Neuronal stem cell (in vitro differentiated cells): ENCODE measurements around the gene TRIM41.

ENCODE experiments used
- DNase-seq: peaks from one replicate; pipeline ENCODE4 v3.0.0-alpha.2; 2013; ENCODE audit warnings: low spot score
- H2AFZ ChIP-seq: one replicate; pipeline ENCODE4 v1.6.1; 2013; ENCODE audit warnings: mild to moderate bottlenecking, low read length, inconsistent platforms
- H2AK5ac ChIP-seq: 2 replicates; pipeline ENCODE4 v1.6.1; 2013; ENCODE audit warnings: low read depth, mild to moderate bottlenecking, inconsistent platforms, low read length, moderate library complexity, mixed read lengths
- H2BK120ac ChIP-seq: 2 replicates; pipeline ENCODE4 v1.6.1; 2013; ENCODE audit warnings: low read depth, mild to moderate bottlenecking, inconsistent platforms, low read length, moderate library complexity, mixed read lengths
- H2BK12ac ChIP-seq: one replicate; pipeline ENCODE4 v1.6.1; 2013; ENCODE audit warnings: low read length, inconsistent platforms
- H2BK15ac ChIP-seq: 2 replicates; pipeline ENCODE4 v1.6.1; 2013; ENCODE audit warnings: mild to moderate bottlenecking, low read length, inconsistent platforms, mixed read lengths
- H2BK5ac ChIP-seq: one replicate; pipeline ENCODE4 v1.6.1; 2013; ENCODE audit warnings: inconsistent platforms, mild to moderate bottlenecking, low read length, moderate library complexity
- H3K14ac ChIP-seq: one replicate; pipeline ENCODE4 v1.6.1; 2013; ENCODE audit warnings: low read length, inconsistent platforms
- H3K18ac ChIP-seq: 2 replicates; pipeline ENCODE4 v1.6.1; 2013; ENCODE audit warnings: low read length, inconsistent platforms
- H3K23ac ChIP-seq: 2 replicates; pipeline ENCODE4 v1.6.1; 2013; ENCODE audit warnings: low read depth, mild to moderate bottlenecking, mixed read lengths, low read length, inconsistent platforms; ENCODE audit not compliant: poor library complexity
- H3K27ac ChIP-seq: replicated peaks from 3 replicates; pipeline ENCODE4 v1.5.1; 2013; ENCODE audit warnings: low read length, inconsistent platforms
- H3K27me3 ChIP-seq, 3 experiments: 2 replicates each; pipeline ENCODE4 v1.6.1; 2013; ENCODE audit warnings: low read length in 3 of 3, mild to moderate bottlenecking in 2 of 3, inconsistent platforms in 1 of 3, low read depth in 1 of 3, mixed read lengths in 1 of 3, moderate library complexity in 1 of 3; ENCODE audit not compliant: control insufficient read depth in 3 of 3, insufficient read depth in 3 of 3
- H3K36me3 ChIP-seq, 2 donors: replicated peaks in 1 of 2; 2 replicates each; pipeline ENCODE4 v1.6.1; 2013; ENCODE audit warnings: low read length in 2 of 2; ENCODE audit not compliant: control insufficient read depth in 2 of 2, insufficient read depth in 2 of 2
- H3K4ac ChIP-seq: 2 replicates; pipeline ENCODE4 v1.6.1; 2013; ENCODE audit warnings: inconsistent platforms, mild to moderate bottlenecking, low read length, moderate library complexity
- H3K4me1 ChIP-seq, 2 donors: 1 replicate in 1 of 2; 2 replicates in 1 of 2; pipeline ENCODE4 v1.6.1; 2013; ENCODE audit warnings: low read length in 2 of 2, low read depth in 1 of 2; ENCODE audit not compliant: control insufficient read depth in 2 of 2, insufficient read depth in 1 of 2
- H3K4me2 ChIP-seq: one replicate; pipeline ENCODE4 v1.6.1; 2013; ENCODE audit warnings: mild to moderate bottlenecking, low read length, inconsistent platforms; ENCODE audit not compliant: insufficient read depth, poor library complexity, severe bottlenecking
- H3K4me3 ChIP-seq, 2 donors: 2 replicates each; pipeline ENCODE4 v1.5.1; 2013; ENCODE audit warnings: low read length in 2 of 2, mild to moderate bottlenecking in 2 of 2, inconsistent platforms in 1 of 2, moderate library complexity in 1 of 2
- H3K79me1 ChIP-seq: one replicate; pipeline ENCODE4 v1.6.1; 2013; ENCODE audit warnings: low read depth, mild to moderate bottlenecking, inconsistent platforms, low read length, moderate library complexity
- H3K9ac ChIP-seq: one replicate; pipeline ENCODE4 v1.6.1; 2013; ENCODE audit warnings: mild to moderate bottlenecking, low read depth, low read length, inconsistent platforms; ENCODE audit not compliant: poor library complexity
- H3K9me3 ChIP-seq, 2 donors: replicated peaks in 1 of 2; 2 replicates each; pipeline versions ENCODE3 to v1.6.1; 2013; ENCODE audit warnings: low read length in 2 of 2, mild to moderate bottlenecking in 2 of 2, inconsistent platforms in 1 of 2, low read depth in 1 of 2, mixed read lengths in 1 of 2, moderate library complexity in 1 of 2; ENCODE audit not compliant: control insufficient read depth in 2 of 2, insufficient read depth in 1 of 2
- H4K8ac ChIP-seq: one replicate; pipeline ENCODE4 v1.6.1; 2013; ENCODE audit warnings: low read depth, mild to moderate bottlenecking, inconsistent platforms, low read length, moderate library complexity
- H4K91ac ChIP-seq: one replicate; pipeline ENCODE4 v1.6.1; 2013; ENCODE audit warnings: low read length, low read depth, mild to moderate bottlenecking, inconsistent platforms; ENCODE audit not compliant: poor library complexity
- WGBS, 2 donors: extraction: QIAGEN DNeasy Blood & Tissue Kit; methylation state at CpG; one replicate each; pipeline ENCODE4 v1.1.7; 2013; ENCODE audit warnings: missing lambda C conversion rate in 2 of 2, mixed read lengths in 1 of 2; ENCODE audit not compliant: insufficient read length in 2 of 2, insufficient replicate concordance in 1 of 2; ENCODE audit errors: extremely low coverage in 2 of 2; 5-methylcytosine and 5-hydroxymethylcytosine counted together

Gene TRIM41

DNA sequence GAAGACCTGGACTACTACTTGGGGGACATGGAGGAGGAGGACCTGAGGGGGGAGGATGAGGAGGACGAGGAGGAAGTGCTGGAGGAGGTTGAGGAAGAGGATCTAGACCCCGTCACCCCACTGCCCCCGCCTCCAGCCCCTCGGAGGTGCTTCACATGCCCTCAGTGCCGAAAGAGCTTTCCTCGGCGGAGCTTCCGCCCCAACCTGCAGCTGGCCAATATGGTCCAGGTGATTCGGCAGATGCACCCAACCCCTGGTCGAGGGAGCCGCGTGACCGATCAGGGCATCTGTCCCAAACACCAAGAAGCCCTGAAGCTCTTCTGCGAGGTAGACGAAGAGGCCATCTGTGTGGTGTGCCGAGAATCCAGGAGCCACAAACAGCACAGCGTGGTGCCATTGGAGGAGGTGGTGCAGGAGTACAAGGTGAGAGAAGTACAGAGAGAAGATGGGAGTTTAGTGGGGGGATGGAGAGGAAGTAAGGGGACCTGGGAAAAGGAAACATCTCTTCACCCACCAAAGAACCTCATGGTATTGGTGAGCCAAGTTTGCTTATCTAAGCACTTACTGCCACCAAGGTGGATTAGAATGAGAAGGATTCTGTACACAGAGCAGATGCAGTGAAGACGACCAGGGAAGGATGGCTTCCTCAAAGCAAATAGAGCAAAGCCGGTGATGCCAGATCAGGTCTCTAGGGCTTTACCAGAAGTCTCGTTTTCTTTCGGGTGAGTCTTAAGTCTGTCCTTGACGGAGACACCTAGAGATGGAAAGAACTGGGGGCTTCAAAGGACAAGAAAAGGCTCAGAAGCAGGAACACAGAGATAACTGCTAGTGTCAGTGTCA is 1.5 kb downstream of the TRIM41 start:
- Histone ChIP-seq H4K8ac (peak overlapping the region; percentile 1), H3K4me1 (peaks cover 6 to 13% of the 10 kb centered on the region in 2 donors), H2AK5ac (peak overlapping the region; percentile 94), H3K36me3 (peaks cover 10 to 47% of the 10 kb centered on the region in 2 donors), H3K27me3 (no peaks in the 10 kb centered on the region), H2BK15ac (no peak overlapping the region), H3K9ac (peak overlapping the region; percentile 87), H2BK12ac (no peak overlapping the region), H3K9me3 (no peaks in the 10 kb centered on the region), H3K23ac (peak overlapping the region; percentile 4), H3K4me3 (peak overlapping the region; percentile 91 to 96), H3K18ac (peak overlapping the region; percentile 66), H3K27ac (no peak overlapping the region), H3K4me2 (peak overlapping the region; percentile 78), H3K79me1 (peaks cover 8% of the 10 kb centered on the region), H3K4ac (no peak overlapping the region), H2BK120ac (no peak overlapping the region), H4K91ac (no peak overlapping the region), H2AFZ (peak overlapping the region; percentile 96), H2BK5ac (peak overlapping the region; percentile 59), H3K14ac (no peak overlapping the region)
- no peak for DNase-seq
- no CpG with 5 or more reads among the region's 22 CpGs for WGBS, 2 donors

- no CpG with 5 or more reads among the region's 13 CpGs for WGBS, 2 donors
- Histone ChIP-seq H2BK120ac (no peak overlapping the region), H3K79me1 (peaks cover 11% of the 10 kb centered on the region), H3K9ac (no peak overlapping the region), H3K9me3 (no peaks in the 10 kb centered on the region), H2AK5ac (no peak overlapping the region), H2AFZ (no peak overlapping the region), H4K91ac (no peak overlapping the region), H2BK12ac (no peak overlapping the region), H3K23ac (no peak overlapping the region), H3K27me3 (no peaks in the 10 kb centered on the region), H3K18ac (no peak overlapping the region), H3K4me2 (no peak overlapping the region), H3K14ac (no peak overlapping the region), H3K27ac (no peak overlapping the region), H2BK5ac (no peak overlapping the region), H4K8ac (no peak overlapping the region), H3K4me1 (peaks cover 0 to 1% of the 10 kb centered on the region in 2 donors), H3K4me3 (no peak overlapping the region), H3K36me3 (peaks cover 35 to 92% of the 10 kb centered on the region in 2 donors), H2BK15ac (no peak overlapping the region), H3K4ac (no peak overlapping the region)
- DNase-seq: no peak
These were observed 6.9 kb downstream of the TRIM41 start for GRCh38 chr5:181229996-181230395.

DNA sequence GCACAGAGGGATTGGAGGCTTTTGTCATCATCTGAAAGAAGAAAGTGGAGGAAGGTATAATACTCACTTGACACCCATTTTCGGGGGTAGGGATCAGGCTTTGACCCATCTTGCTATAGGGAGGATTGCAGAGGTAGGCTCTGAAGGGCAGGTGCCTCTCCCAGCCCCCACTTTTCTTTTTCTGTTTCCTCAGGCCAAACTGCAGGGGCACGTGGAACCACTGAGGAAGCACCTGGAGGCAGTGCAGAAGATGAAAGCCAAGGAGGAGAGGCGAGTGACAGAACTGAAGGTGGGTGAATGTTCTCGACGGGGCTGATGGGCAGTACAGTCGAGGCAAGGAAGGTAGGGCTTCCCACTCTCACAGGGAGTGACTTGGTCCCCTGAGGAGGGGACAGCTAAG is 7.5 kb downstream of the TRIM41 start:
- no peak overlapping the region for H2BK12ac ChIP-seq
- no peak overlapping the region for H3K27ac ChIP-seq
- H3K4me3 ChIP-seq: no peak overlapping the region
- H3K27me3 ChIP-seq: no peaks in the 10 kb centered on the region
- H3K18ac ChIP-seq: no peak overlapping the region
- peaks cover 35 to 92% of the 10 kb centered on the region in 2 donors for H3K36me3 ChIP-seq
- no CpG with 5 or more reads among the region's 6 CpGs for WGBS, 2 donors
- no peak overlapping the region for H2AFZ ChIP-seq
- H2AK5ac ChIP-seq: no peak overlapping the region
- H3K79me1 ChIP-seq: peaks cover 11% of the 10 kb centered on the region
- no peak for DNase-seq
- no peak overlapping the region for H2BK15ac ChIP-seq
- no peak overlapping the region for H2BK120ac ChIP-seq
- H4K91ac ChIP-seq: no peak overlapping the region
- no peak overlapping the region for H2BK5ac ChIP-seq
- H3K9ac ChIP-seq: no peak overlapping the region
- no peak overlapping the region for H3K23ac ChIP-seq
- no peak overlapping the region for H4K8ac ChIP-seq
- H3K4ac ChIP-seq: no peak overlapping the region
- no peaks in the 10 kb centered on the region for H3K9me3 ChIP-seq
- H3K4me2 ChIP-seq: no peak overlapping the region
- no peaks in the 10 kb centered on the region for H3K4me1 ChIP-seq
- H3K14ac ChIP-seq: no peak overlapping the region

GRCh38 chr5:181231432-181231831 is 8.4 kb downstream of the TRIM41 start:
- no CpG with 5 or more reads among the region's 7 CpGs for WGBS, 2 donors

More at GRCh38 chr5:181231432-181231831, 8.4 kb downstream of the TRIM41 start:
- Histone ChIP-seq H2AFZ (no peak overlapping the region), H3K4me3 (no peak overlapping the region), H3K27me3 (no peaks in the 10 kb centered on the region), H3K9me3 (no peaks in the 10 kb centered on the region), H4K91ac (no peak overlapping the region), H3K27ac (no peak overlapping the region), H3K4me1 (no peaks in the 10 kb centered on the region), H3K23ac (no peak overlapping the region), H2BK12ac (no peak overlapping the region), H4K8ac (no peak overlapping the region), H2AK5ac (no peak overlapping the region), H2BK5ac (no peak overlapping the region), H3K9ac (peak overlapping the region; percentile 16), H3K14ac (peak overlapping the region; percentile 47), H3K4me2 (no peak overlapping the region), H3K4ac (peak overlapping the region; percentile 28), H2BK15ac (no peak overlapping the region), H3K18ac (no peak overlapping the region), H2BK120ac (no peak overlapping the region), H3K79me1 (peaks cover 11% of the 10 kb centered on the region), H3K36me3 (peaks cover 38 to 93% of the 10 kb centered on the region in 2 donors)
- no peak for DNase-seq
